HAP-1 (cell line): ENCODE results near the gene APBB2.

Experiments
- DNase-seq, 2 experiments: peaks; one replicate each; pipeline ENCODE4 v3.0.0-alpha.2; 2016 to 2020; ENCODE audit warnings: low spot score in 2 of 2
- H3K27me3 ChIP-seq: fragments of 250-450 bp; sonication (Bioruptor Pico); 2 replicates; pipeline ENCODE4 v1.5.1; 2020; ENCODE audit warnings: low read depth, mild to moderate bottlenecking, moderate library complexity
- H3K36me3 ChIP-seq: fragments of 250-450 bp; sonication (Bioruptor Pico); replicated peaks from 2 replicates; pipeline ENCODE4 v1.5.1; 2020; ENCODE audit warnings: mild to moderate bottlenecking
- H3K4me1 ChIP-seq: fragments of 250-450 bp; sonication (Bioruptor Pico); 2 replicates; pipeline ENCODE4 v1.5.1; 2020; ENCODE audit warnings: mild to moderate bottlenecking
- H3K4me3 ChIP-seq: fragments of 250-450 bp; sonication (Bioruptor Pico); 2 replicates; pipeline ENCODE4 v1.5.1; 2020; ENCODE audit warnings: mild to moderate bottlenecking, moderate library complexity
- H3K9me3 ChIP-seq: fragments of 250-450 bp; sonication (Bioruptor Pico); 2 replicates; pipeline ENCODE4 v1.5.1; 2020; ENCODE audit warnings: mild to moderate bottlenecking, moderate library complexity
- in situ Hi-C: fragments of 300-500 bp; cut with MboI; formaldehyde crosslinking; loops from 3 replicates; pipeline ENCODE4 v1.14.3; 2020; ENCODE audit warnings: low sequenced_read_pairs, inconsistent platforms, mixed read lengths

The APBB2 gene

GRCh38 chr4:41197495-41197894 is 16.8 kb downstream of the APBB2 start:
- no peaks in the 10 kb centered on the region for H3K9me3 ChIP-seq
- no peak for DNase-seq
- in situ Hi-C loops = no loop called here
- peaks cover 8% of the 10 kb centered on the region for H3K4me1 ChIP-seq
- H3K36me3 ChIP-seq = no peaks in the 10 kb centered on the region
- H3K27me3 ChIP-seq = no peaks in the 10 kb centered on the region
- H3K4me3 ChIP-seq = no peak overlapping the region

- Histone ChIP-seq H3K4me1 (peaks cover 3% of the 10 kb centered on the region; the same call in 1 of the 2 replicates), H3K9me3 (no peaks in the 10 kb centered on the region), H3K4me3 (no peak overlapping the region), H3K27me3 (no peaks in the 10 kb centered on the region), H3K36me3 (no peaks in the 10 kb centered on the region)
- in situ Hi-C loops = no loop called here
- DNase-seq = no peak
Observed at GRCh38 chr4:41196633-41197332, 17.6 kb downstream of the APBB2 start.

GRCh38 chr4:41192136-41192535 is 22.2 kb downstream of the APBB2 start:
- no peak for DNase-seq
- Histone ChIP-seq H3K36me3 (no peaks in the 10 kb centered on the region), H3K4me1 (peaks cover 3% of the 10 kb centered on the region; the same call in 1 of the 2 replicates), H3K9me3 (no peaks in the 10 kb centered on the region), H3K4me3 (no peak overlapping the region), H3K27me3 (no peaks in the 10 kb centered on the region)
- in situ Hi-C loops = no loop called here

- Histone ChIP-seq H3K4me3 (no peak overlapping the region), H3K9me3 (no peaks in the 10 kb centered on the region), H3K4me1 (peaks cover 23% of the 10 kb centered on the region), H3K36me3 (no peaks in the 10 kb centered on the region), H3K27me3 (no peaks in the 10 kb centered on the region)
- in situ Hi-C loops = no loop called here
- no peak for DNase-seq
Observed at GRCh38 chr4:41189666-41190065, 24.7 kb downstream of the APBB2 start.

DNA sequence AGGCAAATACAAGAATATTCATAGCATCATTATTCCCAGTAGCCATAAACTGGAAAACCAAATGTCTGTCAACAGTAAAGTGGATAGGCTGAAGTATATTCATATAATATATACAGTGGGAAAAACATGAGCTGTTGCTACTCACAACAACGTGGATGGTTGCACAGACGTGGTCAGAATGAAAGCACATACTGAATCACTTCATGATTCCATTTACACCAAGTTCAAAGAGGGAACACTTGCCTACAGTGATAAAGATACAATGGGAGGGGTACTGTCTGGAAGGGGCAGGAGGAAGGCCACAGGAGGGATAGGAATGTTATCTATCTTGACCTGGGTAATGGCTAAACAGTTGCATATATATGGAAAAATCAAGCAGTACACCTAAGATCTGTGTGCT is 25.3 kb downstream of the APBB2 start:
- in situ Hi-C loops = no loop called here
- H3K9me3 ChIP-seq = no peaks in the 10 kb centered on the region
- H3K4me3 ChIP-seq = no peak overlapping the region
- no peak for DNase-seq
- H3K4me1 ChIP-seq = peaks cover 23% of the 10 kb centered on the region
- H3K36me3 ChIP-seq = no peaks in the 10 kb centered on the region
- no peaks in the 10 kb centered on the region for H3K27me3 ChIP-seq

GRCh38 chr4:41185614-41186592 is 28.4 kb downstream of the APBB2 start:
- in situ Hi-C loops = no loop called here
- no peaks in the 10 kb centered on the region for H3K9me3 ChIP-seq
- H3K27me3 ChIP-seq = no peaks in the 10 kb centered on the region
- H3K4me1 ChIP-seq = peaks cover 23% of the 10 kb centered on the region
- no peaks in the 10 kb centered on the region for H3K36me3 ChIP-seq
- DNase-seq = no peak
- H3K4me3 ChIP-seq = no peak overlapping the region

DNA sequence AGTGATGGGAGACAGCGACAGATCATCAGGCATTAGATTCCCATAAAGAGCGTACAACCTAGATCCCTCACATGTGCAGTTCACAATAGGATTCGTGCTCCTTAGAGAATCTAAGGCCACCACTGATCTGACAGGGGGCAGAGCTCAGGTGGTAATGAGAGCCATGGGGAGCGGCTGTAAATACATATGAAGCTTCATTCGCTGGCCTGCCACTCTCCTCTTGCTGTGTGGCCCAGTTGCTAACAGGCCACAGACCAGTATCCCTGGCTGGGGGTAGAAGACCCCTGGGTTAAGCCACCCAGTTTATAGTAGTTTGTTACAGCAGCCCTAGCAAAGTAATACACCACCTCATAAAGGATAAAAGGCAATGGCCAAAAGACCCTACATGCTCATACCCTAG is 30.3 kb downstream of the APBB2 start:
- no peak for DNase-seq
- peaks cover 37% of the 10 kb centered on the region for H3K4me1 ChIP-seq
- H3K27me3 ChIP-seq = no peaks in the 10 kb centered on the region
- no peak overlapping the region for H3K4me3 ChIP-seq
- in situ Hi-C loops = no loop called here
- H3K9me3 ChIP-seq = no peaks in the 10 kb centered on the region
- no peaks in the 10 kb centered on the region for H3K36me3 ChIP-seq

- H3K9me3 ChIP-seq = no peaks in the 10 kb centered on the region
- no peak for DNase-seq
- peaks cover 40% of the 10 kb centered on the region for H3K4me1 ChIP-seq
- no peaks in the 10 kb centered on the region for H3K36me3 ChIP-seq
- no peak overlapping the region for H3K4me3 ChIP-seq
- no peaks in the 10 kb centered on the region for H3K27me3 ChIP-seq
- in situ Hi-C loops = no loop called here
Observed at GRCh38 chr4:41183021-41183553, 31.3 kb downstream of the APBB2 start.

GRCh38 chr4:41181037-41181436 is 33.3 kb downstream of the APBB2 start:
- no peaks in the 10 kb centered on the region for H3K36me3 ChIP-seq
- no peaks in the 10 kb centered on the region for H3K27me3 ChIP-seq
- no peaks in the 10 kb centered on the region for H3K9me3 ChIP-seq
- no peak for DNase-seq
- in situ Hi-C loops = no loop called here
- H3K4me1 ChIP-seq = peaks cover 26% of the 10 kb centered on the region
- H3K4me3 ChIP-seq = no peak overlapping the region

DNA sequence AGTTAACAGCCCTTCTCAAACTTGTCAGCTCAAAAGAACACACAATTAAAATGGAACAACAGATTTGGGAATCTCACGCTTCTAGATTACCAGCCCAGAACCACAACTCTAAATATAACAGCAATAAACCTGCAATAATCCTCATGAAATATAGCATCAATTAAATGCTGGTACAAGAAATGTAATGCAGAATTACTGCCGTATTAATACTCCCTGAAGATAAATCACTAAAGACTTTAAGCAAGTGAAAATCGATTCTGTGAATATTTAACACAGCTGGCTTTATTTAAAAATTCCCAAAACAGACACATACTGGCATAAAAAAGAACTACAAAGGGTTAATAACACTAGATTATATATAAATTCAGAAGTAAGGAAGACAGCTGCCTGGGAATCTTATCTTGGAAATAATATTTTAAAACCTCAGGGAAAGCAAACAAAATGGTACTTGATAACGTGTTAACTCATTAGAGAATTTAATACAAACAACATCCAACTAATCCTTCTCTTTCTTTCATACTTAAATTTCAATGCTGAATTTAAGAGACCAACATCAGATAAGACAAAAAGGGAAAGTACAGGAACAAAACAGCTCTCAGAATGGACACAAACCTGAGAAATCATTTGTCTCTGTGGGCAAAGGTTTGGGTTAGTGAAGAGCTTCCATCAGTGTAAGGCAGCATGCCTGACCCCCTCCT is 34.7 kb downstream of the APBB2 start:
- in situ Hi-C loops = no loop called here
- Histone ChIP-seq H3K27me3 (no peaks in the 10 kb centered on the region), H3K4me1 (peaks cover 16% of the 10 kb centered on the region), H3K4me3 (no peak overlapping the region), H3K36me3 (no peaks in the 10 kb centered on the region), H3K9me3 (no peaks in the 10 kb centered on the region)
- DNase-seq = no peak

DNA sequence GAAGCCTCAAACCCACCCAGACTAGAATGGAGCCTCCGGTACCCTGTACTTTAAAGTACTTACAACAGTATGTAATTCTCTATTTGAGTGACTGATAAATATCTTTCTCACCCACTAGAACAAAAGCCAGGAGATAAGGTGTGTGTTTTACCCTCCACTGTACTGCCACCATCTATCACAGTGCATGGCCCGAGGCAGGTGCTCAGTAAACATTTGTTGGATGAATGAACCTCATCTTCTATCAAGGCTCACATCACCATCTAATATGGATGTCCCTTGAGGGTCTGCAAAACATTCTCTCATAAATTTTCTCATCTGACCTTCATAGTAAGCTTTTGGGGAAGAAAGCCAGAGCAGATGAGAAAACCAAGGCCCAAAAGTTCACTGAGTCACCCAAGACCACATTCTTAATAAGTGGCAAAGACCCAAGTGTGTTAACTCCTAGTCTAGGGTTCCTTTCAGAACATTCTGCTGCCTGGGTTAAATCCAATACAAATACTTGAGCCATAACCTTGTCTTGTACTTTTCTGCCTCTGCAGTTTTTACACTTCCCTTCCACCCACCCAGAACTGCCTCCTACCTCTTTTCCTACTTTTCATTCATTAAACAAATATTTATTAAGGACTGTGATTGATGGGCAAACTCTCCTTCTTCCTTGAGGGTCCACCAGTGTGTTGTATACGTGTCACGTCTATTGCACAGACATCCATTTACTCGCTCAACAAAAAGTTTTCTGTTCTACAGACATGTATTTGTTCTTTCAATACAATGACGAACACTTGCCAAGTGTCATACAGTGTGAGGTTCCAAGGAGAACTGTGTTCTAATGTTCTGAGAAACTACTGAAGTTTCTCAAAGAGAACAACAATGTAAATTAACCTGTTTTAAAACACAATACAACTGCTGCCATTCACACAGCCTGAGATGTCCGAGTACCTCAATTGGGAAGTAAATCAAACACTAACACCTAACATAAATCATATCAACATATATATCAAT is 35.7 kb downstream of the APBB2 start:
- H3K9me3 ChIP-seq = no peaks in the 10 kb centered on the region
- no peaks in the 10 kb centered on the region for H3K27me3 ChIP-seq
- H3K36me3 ChIP-seq = no peaks in the 10 kb centered on the region
- peaks cover 23% of the 10 kb centered on the region for H3K4me1 ChIP-seq
- DNase-seq = no peak
- in situ Hi-C loops = no loop called here
- no peak overlapping the region for H3K4me3 ChIP-seq

GRCh38 chr4:41177016-41177415 is 37.3 kb downstream of the APBB2 start:
- in situ Hi-C loops = no loop called here
- no peak for DNase-seq
- no peaks in the 10 kb centered on the region for H3K9me3 ChIP-seq
- no peaks in the 10 kb centered on the region for H3K36me3 ChIP-seq
- H3K4me1 ChIP-seq = peaks cover 34% of the 10 kb centered on the region
- no peak overlapping the region for H3K4me3 ChIP-seq
- no peaks in the 10 kb centered on the region for H3K27me3 ChIP-seq

DNA sequence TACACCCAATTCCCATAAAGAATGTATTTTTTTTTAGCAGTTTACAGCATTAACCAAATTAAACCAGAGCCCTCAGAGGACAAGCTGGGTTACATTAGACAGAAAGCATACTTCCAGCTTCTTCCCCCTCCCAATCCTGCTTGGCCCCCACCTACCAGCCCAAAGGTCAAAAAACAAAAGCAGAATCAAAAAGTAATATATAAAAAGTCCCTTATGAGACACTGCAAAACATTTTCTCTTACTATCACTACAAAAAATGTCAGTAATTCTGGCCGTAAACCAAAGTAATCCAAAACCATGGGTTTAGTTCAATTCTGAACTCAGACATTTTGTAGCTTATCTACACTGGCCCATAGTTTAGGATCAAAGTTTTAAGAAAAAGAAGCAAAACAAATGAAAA is 38.0 kb downstream of the APBB2 start:
- H3K4me3 ChIP-seq = no peak overlapping the region
- no peaks in the 10 kb centered on the region for H3K36me3 ChIP-seq
- no peak for DNase-seq
- no peaks in the 10 kb centered on the region for H3K9me3 ChIP-seq
- peaks cover 34% of the 10 kb centered on the region for H3K4me1 ChIP-seq
- in situ Hi-C loops = no loop called here
- H3K27me3 ChIP-seq = no peaks in the 10 kb centered on the region
